ENCODE results near the gene LRRC8B.

Gene LRRC8B

DNA sequence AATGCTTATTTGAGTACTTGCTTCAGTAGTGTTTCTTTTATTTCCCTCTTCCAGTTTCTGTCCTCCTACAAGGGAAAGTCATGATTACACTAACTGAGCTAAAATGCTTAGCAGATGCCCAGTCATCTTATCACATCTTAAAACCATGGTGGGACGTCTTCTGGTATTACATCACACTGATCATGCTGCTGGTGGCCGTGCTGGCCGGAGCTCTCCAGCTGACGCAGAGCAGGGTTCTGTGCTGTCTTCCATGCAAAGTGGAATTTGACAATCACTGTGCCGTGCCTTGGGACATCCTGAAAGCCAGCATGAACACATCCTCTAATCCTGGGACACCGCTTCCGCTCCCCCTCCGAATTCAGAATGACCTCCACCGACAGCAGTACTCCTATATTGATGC lies 57.9 kb downstream of the LRRC8B start:
- Histone ChIP-seq H3K36me3 (ENCODE audit: low read length) (peaks cover 5% of the 10 kb centered on the region; the same call in 1 of the 2 replicates), H2AFZ (ENCODE audit: low read depth, low read length, severe bottlenecking) (no peak overlapping the region), H3K9ac (ENCODE audit: low read length) (no peak overlapping the region), H3K9me3 (ENCODE audit: insufficient read depth, low read length) (no peaks in the 10 kb centered on the region), H3K4me3 (ENCODE audit: insufficient read depth, low read length, poor library complexity, severe bottlenecking) (no peak overlapping the region), H3K79me2 (ENCODE audit: insufficient read depth, low read length) (no peaks in the 10 kb centered on the region), H4K20me1 (ENCODE audit: low read depth, low read length) (no peaks in the 10 kb centered on the region), H3K27ac (ENCODE audit: low read depth, low read length) (no peak overlapping the region), H3K4me2 (ENCODE audit: low read depth, low read length, poor library complexity, severe bottlenecking) (no peak overlapping the region), H3K27me3 (ENCODE audit: low read length) (no peaks in the 10 kb centered on the region), H3F3A (ENCODE audit: insufficient read depth) (no peaks in the 10 kb centered on the region), H3K9me2 (replicated peaks; ENCODE audit: insufficient read depth, low read length) (no peaks in the 10 kb centered on the region)
- TF ChIP-seq, protein P1, sequence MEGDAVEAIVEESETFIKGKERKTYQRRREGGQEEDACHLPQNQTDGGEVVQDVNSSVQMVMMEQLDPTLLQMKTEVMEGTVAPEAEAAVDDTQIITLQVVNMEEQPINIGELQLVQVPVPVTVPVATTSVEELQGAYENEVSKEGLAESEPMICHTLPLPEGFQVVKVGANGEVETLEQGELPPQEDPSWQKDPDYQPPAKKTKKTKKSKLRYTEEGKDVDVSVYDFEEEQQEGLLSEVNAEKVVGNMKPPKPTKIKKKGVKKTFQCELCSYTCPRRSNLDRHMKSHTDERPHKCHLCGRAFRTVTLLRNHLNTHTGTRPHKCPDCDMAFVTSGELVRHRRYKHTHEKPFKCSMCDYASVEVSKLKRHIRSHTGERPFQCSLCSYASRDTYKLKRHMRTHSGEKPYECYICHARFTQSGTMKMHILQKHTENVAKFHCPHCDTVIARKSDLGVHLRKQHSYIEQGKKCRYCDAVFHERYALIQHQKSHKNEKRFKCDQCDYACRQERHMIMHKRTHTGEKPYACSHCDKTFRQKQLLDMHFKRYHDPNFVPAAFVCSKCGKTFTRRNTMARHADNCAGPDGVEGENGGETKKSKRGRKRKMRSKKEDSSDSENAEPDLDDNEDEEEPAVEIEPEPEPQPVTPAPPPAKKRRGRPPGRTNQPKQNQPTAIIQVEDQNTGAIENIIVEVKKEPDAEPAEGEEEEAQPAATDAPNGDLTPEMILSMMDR (IDR thresholded peaks at IDR 0.05; ENCODE audit: insufficient read depth, low read length, poor library complexity, severe bottlenecking), result no peak
- no peak for TF ChIP-seq EZH2phosphoT487 (conservative IDR thresholded peaks at IDR 0.05; ENCODE audit: low read length)

- H3K79me2 ChIP-seq (ENCODE audit: insufficient read depth, low read length), result no peaks in the 10 kb centered on the region
- no peaks in the 10 kb centered on the region for H3F3A ChIP-seq (ENCODE audit: insufficient read depth)
- H3K4me3 ChIP-seq (ENCODE audit: insufficient read depth, low read length, poor library complexity, severe bottlenecking), result no peak overlapping the region
- no peak overlapping the region for H3K4me2 ChIP-seq (ENCODE audit: low read depth, low read length, poor library complexity, severe bottlenecking)
- H4K20me1 ChIP-seq (ENCODE audit: low read depth, low read length), result no peaks in the 10 kb centered on the region
- peaks cover 5% of the 10 kb centered on the region; the same call in 1 of the 2 replicates for H3K36me3 ChIP-seq (ENCODE audit: low read length)
- no peaks in the 10 kb centered on the region for H3K9me3 ChIP-seq (ENCODE audit: insufficient read depth, low read length)
- TF ChIP-seq EZH2phosphoT487 (conservative IDR thresholded peaks at IDR 0.05; ENCODE audit: low read length), result no peak
- TF ChIP-seq, protein P1 (IDR thresholded peaks at IDR 0.05; ENCODE audit: insufficient read depth, low read length, poor library complexity, severe bottlenecking), result no peak
- no peak overlapping the region for H2AFZ ChIP-seq (ENCODE audit: low read depth, low read length, severe bottlenecking)
- no peak overlapping the region for H3K9ac ChIP-seq (ENCODE audit: low read length)
- no peaks in the 10 kb centered on the region for H3K9me2 ChIP-seq (replicated peaks; ENCODE audit: insufficient read depth, low read length)
- H3K27ac ChIP-seq (ENCODE audit: low read depth, low read length), result no peak overlapping the region
- no peaks in the 10 kb centered on the region for H3K27me3 ChIP-seq (ENCODE audit: low read length)
Measured at GRCh38 chr1:89584211-89584610, 59.6 kb downstream of the LRRC8B start.

DNA sequence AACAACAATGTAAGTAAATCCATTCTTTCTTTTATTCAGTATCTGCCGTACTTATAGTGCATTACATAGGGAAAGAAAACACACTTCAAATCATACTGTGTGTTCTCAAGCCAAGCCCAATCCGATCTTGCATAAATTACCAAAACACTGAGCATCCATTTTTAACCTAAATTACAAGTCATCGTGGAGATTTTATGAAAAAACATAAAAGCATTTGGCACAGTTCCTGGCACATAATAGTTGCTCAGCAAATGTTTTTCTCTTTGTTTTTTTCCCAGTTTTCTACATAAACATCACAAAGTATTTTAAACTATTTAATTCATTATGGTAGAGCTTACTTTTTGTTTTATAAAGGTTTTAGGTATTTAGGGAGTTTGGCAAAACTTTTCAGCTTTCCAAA lies 60.2 kb downstream of the LRRC8B start:
- H3K4me3 ChIP-seq (ENCODE audit: insufficient read depth, low read length, poor library complexity, severe bottlenecking), result no peak overlapping the region
- H4K20me1 ChIP-seq (ENCODE audit: low read depth, low read length), result no peaks in the 10 kb centered on the region
- H3K9me3 ChIP-seq (ENCODE audit: insufficient read depth, low read length), result no peaks in the 10 kb centered on the region
- no peaks in the 10 kb centered on the region for H3K79me2 ChIP-seq (ENCODE audit: insufficient read depth, low read length)
- H2AFZ ChIP-seq (ENCODE audit: low read depth, low read length, severe bottlenecking), result no peak overlapping the region
- H3K4me2 ChIP-seq (ENCODE audit: low read depth, low read length, poor library complexity, severe bottlenecking), result no peak overlapping the region
- TF ChIP-seq, protein P1 (IDR thresholded peaks at IDR 0.05; ENCODE audit: insufficient read depth, low read length, poor library complexity, severe bottlenecking), result no peak
- no peak for TF ChIP-seq EZH2phosphoT487 (conservative IDR thresholded peaks at IDR 0.05; ENCODE audit: low read length)
- no peaks in the 10 kb centered on the region for H3K9me2 ChIP-seq (replicated peaks; ENCODE audit: insufficient read depth, low read length)
- no peaks in the 10 kb centered on the region for H3K27me3 ChIP-seq (ENCODE audit: low read length)
- H3K9ac ChIP-seq (ENCODE audit: low read length), result no peak overlapping the region
- peaks cover under 1% of the 10 kb centered on the region; the same call in 1 of the 2 replicates for H3K36me3 ChIP-seq (ENCODE audit: low read length)
- H3K27ac ChIP-seq (ENCODE audit: low read depth, low read length), result no peak overlapping the region
- no peaks in the 10 kb centered on the region for H3F3A ChIP-seq (ENCODE audit: insufficient read depth)

Data from SU-DHL-6 (cell line).